ENCODE data around the gene KDM7A. TPM values are rescaled to one million over a fixed set of nuclear protein-coding genes. Genes with fewer than 3 reads are reported as not detected.

Gene KDM7A
- total and polyA plus RNA-seq, 2 of the 4 experiments (the other 2 are of a cell fraction), result 1.5 to 2.3 TPM

- Histone ChIP-seq H4K91ac (ENCODE audit: insufficient read depth, low read depth, low read length) (no peak overlapping the region), H2BK5ac (ENCODE audit: low read depth, low read length, poor library complexity, severe bottlenecking) (no peak overlapping the region), H3K9me3 (ENCODE audit: control insufficient read depth, insufficient read depth, low read length) (no peaks in the 10 kb centered on the region), H2AFZ (replicated peaks; ENCODE audit: low read length, poor library complexity) (no peak overlapping the region), H3K18ac (ENCODE audit: low read depth, low read length) (no peak overlapping the region), H3K4ac (ENCODE audit: low read depth, low read length) (no peak overlapping the region), H2BK120ac (ENCODE audit: low read depth, low read length) (no peak overlapping the region), H2AK5ac (ENCODE audit: low read depth, low read length) (no peak overlapping the region), H4K20me1 (ENCODE audit: insufficient read depth, low read length) (no peaks in the 10 kb centered on the region), H2AK9ac (replicated peaks; ENCODE audit: low read depth, low read length, poor library complexity) (no peak overlapping the region), H4K5ac (ENCODE audit: low read depth, low read length) (no peak overlapping the region), H3K36me3 (ENCODE audit: control insufficient read depth, insufficient read depth, low read length) (peaks cover 2% of the 10 kb centered on the region; the same call in 1 of the 2 replicates), H3K14ac (replicated peaks; ENCODE audit: low read depth, low read length) (no peak overlapping the region), H3K79me1 (ENCODE audit: low read depth in 1 of 2, low read length in 2 of 2) (peaks cover 8 to 18% of the 10 kb centered on the region in 2 experiments; a peak in 2 of 4 replicates), H3K27ac (ENCODE audit: insufficient read depth, low read length) (no peak overlapping the region), H3K9me1 (ENCODE audit: insufficient read depth, low read length) (no peaks in the 10 kb centered on the region), H2BK15ac (ENCODE audit: low read depth, low read length) (no peak overlapping the region), H3K23ac (ENCODE audit: low read depth, low read length) (no peak overlapping the region), H2BK20ac (ENCODE audit: low read depth, low read length) (no peak overlapping the region), H3K56ac (ENCODE audit: extremely low read depth, insufficient read depth, low read length) (no peak overlapping the region), H4K8ac (ENCODE audit: low read depth in 2 of 2, low read length in 2 of 2) (no peak overlapping the region), H3K4me3 (ENCODE audit: insufficient read depth, low read depth, low read length) (no peak overlapping the region), H3K9ac (ENCODE audit: low read depth, low read length) (no peak overlapping the region), H3K4me2 (ENCODE audit: low read depth, low read length) (no peak overlapping the region), H3K27me3 (ENCODE audit: control insufficient read depth, insufficient read depth, low read length) (no peaks in the 10 kb centered on the region), H3K4me1 (ENCODE audit: control insufficient read depth, insufficient read depth, low read length) (no peaks in the 10 kb centered on the region)
- POLR2A ChIA-PET (ENCODE audit: unreplicated experiment), result no interaction called here
- dilution Hi-C loops (cut with HindIII; ENCODE audit: low sequenced_read_pairs, unreplicated experiment), result no loop called here
- intact Hi-C loops (cut with micrococcal nuclease), result no loop called here
- no TSS peak for BruUV-seq (replicated peaks)
- in situ Hi-C loops (cut with MboI; ENCODE audit: low sequenced_read_pairs), result no loop called here
- ATAC-seq (ENCODE audit: low read depth) (no peak), DNase-seq (no peak)
- TF ChIP-seq BHLHE40 (IDR thresholded peaks at IDR 0.05; ENCODE audit: low read depth, low read length) (no peak), USF2 (IDR thresholded peaks at IDR 0.05; ENCODE audit: low read depth, low read length) (no peak), CHD1 (IDR thresholded peaks at IDR 0.05; ENCODE audit: low read depth, low read length) (no peak), POLR2A (IDR thresholded peaks at IDR 0.05; ENCODE audit: low read depth, low read length) (no peak), MAFK (IDR thresholded peaks at IDR 0.05; ENCODE audit: low read depth, low read length) (no peak), RAD21 (IDR thresholded peaks at IDR 0.05; ENCODE audit: low read length) (no peak), ELK1 (IDR thresholded peaks at IDR 0.05; ENCODE audit: borderline replicate concordance, low read depth, low read length) (no peak), SMC3 (IDR thresholded peaks at IDR 0.05; ENCODE audit: low read depth, low read length) (no peak), RCOR1 (IDR thresholded peaks at IDR 0.05; ENCODE audit: insufficient replicate concordance, low read length) (no peak), CTCF (conservative IDR thresholded peaks at IDR 0.05; ENCODE audit: low read depth, low read length) (no peak), MXI1 (IDR thresholded peaks at IDR 0.05; ENCODE audit: borderline replicate concordance, low read depth, low read length) (no peak), CEBPB (IDR thresholded peaks at IDR 0.05; ENCODE audit: low read depth, low read length) (no peak), NFE2L2 (IDR thresholded peaks at IDR 0.05; ENCODE audit: low read depth, low read length) (no peak), RFX5 (IDR thresholded peaks at IDR 0.05; ENCODE audit: low read depth, low read length) (no peak), MAZ (IDR thresholded peaks at IDR 0.05; ENCODE audit: borderline replicate concordance, low read depth, low read length) (no peak)
- CTCF ChIA-PET, result no interaction called here
Measured at GRCh38 chr7:140145709-140146108, 31.1 kb downstream of the KDM7A start.
